H9 (cell line): Measurements from ENCODE around the gene MRPL21. TPM values are rescaled to one million over a fixed set of nuclear protein-coding genes. Genes with fewer than 3 reads are reported as not detected.

Experiments
- DNase-seq: peaks from one replicate; pipeline ENCODE4 v3.0.0-alpha.2; 2017
- H2AFZ ChIP-seq: one replicate; pipeline ENCODE4 v1.6.1; 2013; ENCODE audit warnings: mild to moderate bottlenecking, low read length, control low read depth, moderate library complexity
- H2AK5ac ChIP-seq: 2 replicates; pipeline ENCODE4 v1.6.1; 2013; ENCODE audit warnings: low read length, control low read depth, mixed read lengths; ENCODE audit not compliant: insufficient read length
- H2BK120ac ChIP-seq: one replicate; pipeline ENCODE4 v1.6.1; 2013; ENCODE audit warnings: low read depth, mild to moderate bottlenecking, low read length, control low read depth, inconsistent platforms; ENCODE audit not compliant: poor library complexity, severe bottlenecking
- H2BK12ac ChIP-seq: 2 replicates; pipeline ENCODE4 v1.6.1; 2013; ENCODE audit warnings: low read length, control low read depth, mixed read lengths, low read depth; ENCODE audit not compliant: insufficient read length
- H2BK15ac ChIP-seq: 2 replicates; pipeline ENCODE4 v1.6.1; 2013; ENCODE audit warnings: low read depth, low read length, control low read depth
- H2BK20ac ChIP-seq: one replicate; pipeline ENCODE4 v1.6.1; 2013; ENCODE audit warnings: low read depth, mild to moderate bottlenecking, low read length, control low read depth, inconsistent platforms; ENCODE audit not compliant: poor library complexity, severe bottlenecking
- H2BK5ac ChIP-seq: 2 replicates; pipeline ENCODE4 v1.6.1; 2013; ENCODE audit warnings: low read length, control low read depth, mixed read lengths; ENCODE audit not compliant: insufficient read length
- H3K14ac ChIP-seq: 2 replicates; pipeline ENCODE4 v1.6.1; 2013; ENCODE audit warnings: low read length, control low read depth; ENCODE audit not compliant: insufficient read depth
- H3K18ac ChIP-seq: 2 replicates; pipeline ENCODE4 v1.6.1; 2013; ENCODE audit warnings: low read depth, mild to moderate bottlenecking, mixed read lengths, low read length, control low read depth; ENCODE audit not compliant: insufficient read length
- H3K23ac ChIP-seq: 2 replicates; pipeline ENCODE4 v1.6.1; 2013; ENCODE audit warnings: low read length, control low read depth, mixed read lengths, low read depth; ENCODE audit not compliant: insufficient read length
- H3K23me2 ChIP-seq: 2 replicates; pipeline ENCODE4 v1.6.1; 2013; ENCODE audit warnings: low read depth, mild to moderate bottlenecking, mixed read lengths, low read length, control low read depth; ENCODE audit not compliant: insufficient read length, poor library complexity, severe bottlenecking
- H3K27ac ChIP-seq: 2 replicates; pipeline ENCODE4 v1.5.1; 2013; ENCODE audit warnings: low read length, control low read depth, mixed read lengths, low read depth; ENCODE audit not compliant: insufficient read length
- H3K27me3 ChIP-seq: 2 replicates; pipeline ENCODE4 v1.6.1; 2013; ENCODE audit warnings: low read length, control low read depth, inconsistent platforms; ENCODE audit not compliant: insufficient read depth
- H3K4ac ChIP-seq: 2 replicates; pipeline ENCODE4 v1.6.1; 2013; ENCODE audit warnings: low read depth, mild to moderate bottlenecking, control low read depth, inconsistent platforms, low read length, moderate library complexity
- H3K4me1 ChIP-seq: 2 replicates; pipeline ENCODE4 v1.6.1; 2013; ENCODE audit warnings: low read length, control low read depth, inconsistent platforms; ENCODE audit not compliant: insufficient read depth
- H3K4me2 ChIP-seq: 2 replicates; pipeline ENCODE4 v1.6.1; 2013; ENCODE audit warnings: low read length, control low read depth, mixed read lengths; ENCODE audit not compliant: insufficient read length, insufficient read depth
- H3K56ac ChIP-seq: 2 replicates; pipeline ENCODE4 v1.6.1; 2013; ENCODE audit warnings: low read depth, mild to moderate bottlenecking, mixed read lengths, low read length, control low read depth; ENCODE audit not compliant: insufficient read length
- H3K79me1 ChIP-seq: 2 replicates; pipeline ENCODE4 v1.6.1; 2013; ENCODE audit warnings: low read depth, mild to moderate bottlenecking, moderate library complexity, low read length, control low read depth, inconsistent platforms; ENCODE audit not compliant: insufficient read depth, poor library complexity, severe bottlenecking
- H3K79me2 ChIP-seq: 2 replicates; pipeline ENCODE4 v1.6.1; 2013; ENCODE audit warnings: low read length, control low read depth, inconsistent platforms; ENCODE audit not compliant: insufficient read depth
- H3K9ac ChIP-seq: 2 replicates; pipeline ENCODE4 v1.6.1; 2013; ENCODE audit warnings: low read length, control low read depth, mixed read lengths; ENCODE audit not compliant: insufficient read length; ENCODE audit errors: extremely low read depth
- H3K9me3 ChIP-seq: one replicate; pipeline ENCODE4 v1.6.1; 2013; ENCODE audit warnings: low read depth, low read length, inconsistent platforms; ENCODE audit not compliant: control insufficient read depth
- H3T11ph ChIP-seq: one replicate; pipeline ENCODE4 v1.6.1; 2013; ENCODE audit warnings: mild to moderate bottlenecking, low read length, control low read depth, inconsistent platforms
- H4K20me1 ChIP-seq: one replicate; pipeline ENCODE4 v1.6.1; 2013; ENCODE audit not compliant: control insufficient read depth, insufficient read length, insufficient read depth
- H4K5ac ChIP-seq: 2 replicates; pipeline ENCODE4 v1.6.1; 2013; ENCODE audit warnings: low read depth, mild to moderate bottlenecking, mixed read lengths, low read length, control low read depth; ENCODE audit not compliant: insufficient read length
- H4K8ac ChIP-seq: replicated peaks from 2 replicates; pipeline ENCODE4 v1.6.1; 2013; ENCODE audit warnings: low read length, control low read depth, mixed read lengths, low read depth; ENCODE audit not compliant: insufficient read length
- H4K91ac ChIP-seq: 2 replicates; pipeline ENCODE4 v1.6.1; 2013; ENCODE audit warnings: low read depth, mild to moderate bottlenecking, moderate library complexity, mixed read lengths, low read length, control low read depth; ENCODE audit not compliant: insufficient read length
- H3K27ac Mint-ChIP-seq, 3 experiments: 2 replicates in 2 of 3; 3 replicates in 1 of 3; pipeline ENCODE4 v1.8.0; 2020 to 2021; ENCODE audit warnings: mixed read lengths in 3 of 3, mild to moderate bottlenecking in 1 of 3, moderate library complexity in 1 of 3
- H3K27me3 Mint-ChIP-seq: 2 replicates; pipeline ENCODE4 v1.8.0; 2021; ENCODE audit warnings: low read depth, mild to moderate bottlenecking, moderate library complexity, mixed read lengths
- H3K36me3 Mint-ChIP-seq, 3 experiments: 2 replicates in 2 of 3; 3 replicates in 1 of 3; pipeline ENCODE4 v1.8.0; 2020 to 2021; ENCODE audit warnings: low read depth in 3 of 3, mixed read lengths in 3 of 3; ENCODE audit not compliant: insufficient read depth in 1 of 3
- H3K4me1 Mint-ChIP-seq, 2 experiments: 2 replicates each; pipeline ENCODE4 v1.8.0; 2020; ENCODE audit warnings: mixed read lengths in 2 of 2
- H3K4me3 Mint-ChIP-seq, 2 experiments: 2 replicates in 1 of 2; 3 replicates in 1 of 2; pipeline ENCODE4 v1.8.0; 2020 to 2021; ENCODE audit warnings: mild to moderate bottlenecking in 2 of 2, mixed read lengths in 2 of 2, moderate library complexity in 1 of 2
- H3K9me3 Mint-ChIP-seq, 2 experiments: 2 replicates in 1 of 2; 3 replicates in 1 of 2; pipeline ENCODE4 v1.8.0; 2020; ENCODE audit warnings: mild to moderate bottlenecking in 2 of 2, mixed read lengths in 2 of 2, moderate library complexity in 1 of 2
- WGBS: extraction: QIAGEN DNeasy Blood & Tissue Kit; methylation state at CpG from one replicate; pipeline ENCODE4 v1.1.7; 2013; ENCODE audit warnings: missing lambda C conversion rate, low lambda C conversion rate, mixed read lengths; ENCODE audit not compliant: insufficient read length; ENCODE audit errors: extremely low coverage; 5-methylcytosine and 5-hydroxymethylcytosine counted together
- total RNA-seq: library from RNA; stranded (reverse); gene quantifications from 2 replicates; pipeline ENCODE4 v1.2.1, GENCODE V29; 2021
- TF ChIP-seq, protein P1 (sequence below): fragments of 200-600 bp; sonication (generic); conservative IDR thresholded peaks from 3 replicates; pipeline ENCODE4 v1.8.0; 2021; ENCODE audit warnings: antibody characterized with exemption, mild to moderate bottlenecking

The MRPL21 gene
- total RNA-seq, 1 experiment from 2014 or later, result 91.5 TPM

DNA sequence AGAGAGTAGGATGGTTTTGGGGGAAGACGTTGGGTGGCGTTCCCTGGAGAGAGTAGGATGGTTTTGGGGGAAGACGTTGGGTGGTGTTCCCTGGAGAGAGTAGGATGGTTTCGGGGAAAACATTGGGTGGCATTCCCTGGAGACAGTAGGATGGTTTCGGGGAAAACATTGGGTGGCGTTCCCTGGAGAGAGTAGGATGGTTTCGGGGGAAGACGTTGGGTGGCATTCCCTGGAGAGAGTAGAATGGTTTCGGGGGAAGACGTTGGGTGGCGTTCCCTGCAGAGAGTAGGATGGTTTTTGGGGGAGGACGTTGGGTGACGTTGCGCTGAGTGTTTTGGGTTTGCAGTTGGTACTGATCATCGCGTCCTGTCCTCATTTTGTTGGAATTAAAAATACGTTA, 28.3 kb upstream of the MRPL21 start:
- H3K56ac ChIP-seq, result no peak overlapping the region
- H4K20me1 ChIP-seq, result no peaks in the 10 kb centered on the region
- no peak overlapping the region for H3K9ac ChIP-seq
- no peak overlapping the region for H3K4me2 ChIP-seq
- Mint-ChIP-seq H3K4me1 (no peaks in the 10 kb centered on the region), H3K27ac (peak overlapping the region in 1 of 3 experiments; percentile 80; a peak in 2 of 7 replicates), H3K36me3 (peaks cover 20 to 53% (median 37%) of the 10 kb centered on the region in 3 experiments), H3K4me3 (peak overlapping the region in 1 of 2 experiments; percentile 8; a peak in 1 of 5 replicates), H3K27me3 (no peaks in the 10 kb centered on the region), H3K9me3 (no peaks in the 10 kb centered on the region)
- H2AK5ac ChIP-seq, result no peak overlapping the region
- H3K79me1 ChIP-seq, result no peaks in the 10 kb centered on the region
- no CpG with 5 or more reads among the region's 17 CpGs for WGBS
- H3K4me1 ChIP-seq, result no peaks in the 10 kb centered on the region
- no peak overlapping the region for H3K4ac ChIP-seq
- H2BK12ac ChIP-seq, result no peak overlapping the region
- H2AFZ ChIP-seq, result no peak overlapping the region
- H2BK120ac ChIP-seq, result no peak overlapping the region
- no peaks in the 10 kb centered on the region for H3K9me3 ChIP-seq
- H3K14ac ChIP-seq, result no peak overlapping the region
- no peak overlapping the region for H3K27ac ChIP-seq
- H3T11ph ChIP-seq, result no peak overlapping the region
- H3K18ac ChIP-seq, result no peak overlapping the region
- no peak for DNase-seq
- H3K23me2 ChIP-seq, result no peaks in the 10 kb centered on the region
- TF ChIP-seq, protein P1, sequence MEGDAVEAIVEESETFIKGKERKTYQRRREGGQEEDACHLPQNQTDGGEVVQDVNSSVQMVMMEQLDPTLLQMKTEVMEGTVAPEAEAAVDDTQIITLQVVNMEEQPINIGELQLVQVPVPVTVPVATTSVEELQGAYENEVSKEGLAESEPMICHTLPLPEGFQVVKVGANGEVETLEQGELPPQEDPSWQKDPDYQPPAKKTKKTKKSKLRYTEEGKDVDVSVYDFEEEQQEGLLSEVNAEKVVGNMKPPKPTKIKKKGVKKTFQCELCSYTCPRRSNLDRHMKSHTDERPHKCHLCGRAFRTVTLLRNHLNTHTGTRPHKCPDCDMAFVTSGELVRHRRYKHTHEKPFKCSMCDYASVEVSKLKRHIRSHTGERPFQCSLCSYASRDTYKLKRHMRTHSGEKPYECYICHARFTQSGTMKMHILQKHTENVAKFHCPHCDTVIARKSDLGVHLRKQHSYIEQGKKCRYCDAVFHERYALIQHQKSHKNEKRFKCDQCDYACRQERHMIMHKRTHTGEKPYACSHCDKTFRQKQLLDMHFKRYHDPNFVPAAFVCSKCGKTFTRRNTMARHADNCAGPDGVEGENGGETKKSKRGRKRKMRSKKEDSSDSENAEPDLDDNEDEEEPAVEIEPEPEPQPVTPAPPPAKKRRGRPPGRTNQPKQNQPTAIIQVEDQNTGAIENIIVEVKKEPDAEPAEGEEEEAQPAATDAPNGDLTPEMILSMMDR, result no peak
- no peak overlapping the region for H4K8ac ChIP-seq
- H2BK5ac ChIP-seq, result no peak overlapping the region
- H2BK20ac ChIP-seq, result no peak overlapping the region
- H3K79me2 ChIP-seq, result no peaks in the 10 kb centered on the region
- no peak overlapping the region for H4K5ac ChIP-seq
- H3K23ac ChIP-seq, result no peak overlapping the region
- no peak overlapping the region for H4K91ac ChIP-seq
- no peak overlapping the region for H2BK15ac ChIP-seq
- no peaks in the 10 kb centered on the region for H3K27me3 ChIP-seq
